Lower leg skin (tissue), 3 donors: ENCODE data around the gene CPZ.

Experiments used
- POLR2A ChIP-seq, 2 donors: fragments of 450-650 bp; IDR thresholded peaks; one replicate each; pipeline ENCODE4 v1.6.1; 2016 to 2017; ENCODE audit warnings: antibody characterized with exemption in 2 of 2, mild to moderate bottlenecking in 1 of 2, moderate library complexity in 1 of 2
- TF ChIP-seq, protein P1 (sequence below), 3 donors: fragments of 450-650 bp; IDR thresholded peaks; one replicate each; pipeline ENCODE4 v1.5.1; 2016; ENCODE audit warnings: antibody characterized with exemption in 3 of 3, mild to moderate bottlenecking in 3 of 3, moderate library complexity in 2 of 3

DNA sequence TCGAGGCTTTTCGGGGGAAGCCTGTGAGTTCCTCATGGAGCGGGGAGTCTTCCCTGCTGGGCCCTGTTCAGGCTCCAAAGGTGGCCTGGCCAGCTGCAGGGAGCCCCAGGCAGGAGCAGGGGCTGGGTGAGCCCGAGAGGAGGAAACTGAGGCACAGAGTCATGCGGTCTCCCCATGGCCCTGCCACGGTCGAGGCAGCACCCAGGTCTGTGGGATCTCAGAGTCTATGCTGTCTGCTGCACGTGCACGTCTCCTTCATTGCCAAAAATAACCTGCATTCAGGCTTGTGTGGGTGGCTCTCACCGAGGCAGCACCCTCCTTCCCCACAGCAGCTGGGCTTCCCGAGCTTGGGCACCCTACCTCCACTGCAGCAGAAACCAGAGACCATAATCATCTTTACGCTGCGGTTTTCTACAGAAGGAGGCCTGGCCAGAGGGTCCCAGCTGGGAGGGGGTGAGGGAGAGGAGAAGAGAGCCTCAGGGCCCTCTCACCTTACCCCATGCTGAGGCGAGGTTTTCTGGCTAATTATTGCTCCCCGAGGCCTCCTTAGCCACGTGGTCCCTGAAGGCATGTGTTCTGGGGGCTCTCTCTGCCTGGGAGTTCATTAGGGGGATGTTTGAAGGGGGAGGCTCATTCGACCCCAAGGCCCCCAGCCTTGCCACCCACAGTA lies 64.3 kb downstream of the CPZ start:
- no peak for TF ChIP-seq POLR2A (IDR thresholded peaks at IDR 0.05)
- TF ChIP-seq, protein P1, sequence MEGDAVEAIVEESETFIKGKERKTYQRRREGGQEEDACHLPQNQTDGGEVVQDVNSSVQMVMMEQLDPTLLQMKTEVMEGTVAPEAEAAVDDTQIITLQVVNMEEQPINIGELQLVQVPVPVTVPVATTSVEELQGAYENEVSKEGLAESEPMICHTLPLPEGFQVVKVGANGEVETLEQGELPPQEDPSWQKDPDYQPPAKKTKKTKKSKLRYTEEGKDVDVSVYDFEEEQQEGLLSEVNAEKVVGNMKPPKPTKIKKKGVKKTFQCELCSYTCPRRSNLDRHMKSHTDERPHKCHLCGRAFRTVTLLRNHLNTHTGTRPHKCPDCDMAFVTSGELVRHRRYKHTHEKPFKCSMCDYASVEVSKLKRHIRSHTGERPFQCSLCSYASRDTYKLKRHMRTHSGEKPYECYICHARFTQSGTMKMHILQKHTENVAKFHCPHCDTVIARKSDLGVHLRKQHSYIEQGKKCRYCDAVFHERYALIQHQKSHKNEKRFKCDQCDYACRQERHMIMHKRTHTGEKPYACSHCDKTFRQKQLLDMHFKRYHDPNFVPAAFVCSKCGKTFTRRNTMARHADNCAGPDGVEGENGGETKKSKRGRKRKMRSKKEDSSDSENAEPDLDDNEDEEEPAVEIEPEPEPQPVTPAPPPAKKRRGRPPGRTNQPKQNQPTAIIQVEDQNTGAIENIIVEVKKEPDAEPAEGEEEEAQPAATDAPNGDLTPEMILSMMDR (IDR thresholded peaks at IDR 0.05): no peak
